Forelimb muscle (tissue), 1 donor: ENCODE results near the gene ULK4. TPM values are rescaled to one million over a fixed set of nuclear protein-coding genes. Genes with fewer than 3 reads are reported as not detected.
"Not testable (repeated sequence)": the region's sequence is repeated elsewhere in the genome, so short reads cannot be mapped to it uniquely, and the experiment has no call there.

Source experiments
- DNase-seq: peaks from one replicate; pipeline ENCODE4 v3.0.0-alpha.2; 2013; ENCODE audit warnings: low read depth
- polyA plus RNA-seq: library from polyadenylated mRNA; unstranded; fragments of 120-200 nt; gene quantifications from one replicate; pipeline ENCODE4 v1.2.1, GENCODE V29; 2013; ENCODE audit not compliant: insufficient read length

ULK4 gene
- polyA plus RNA-seq, 1 donor = 2.4 TPM

- DNase-seq = no peak
Measured at GRCh38 chr3:41579861-41580260, 382.0 kb downstream of the ULK4 start.

- no peak for DNase-seq
Measured at GRCh38 chr3:41578798-41579197, 383.1 kb downstream of the ULK4 start.

- no peak for DNase-seq
Measured at GRCh38 chr3:41575724-41576123, 386.2 kb downstream of the ULK4 start.

GRCh38 chr3:41574900-41575299, 387.0 kb downstream of the ULK4 start:
- no peak for DNase-seq

GRCh38 chr3:41573591-41573990, 388.3 kb downstream of the ULK4 start:
- no peak for DNase-seq

DNA sequence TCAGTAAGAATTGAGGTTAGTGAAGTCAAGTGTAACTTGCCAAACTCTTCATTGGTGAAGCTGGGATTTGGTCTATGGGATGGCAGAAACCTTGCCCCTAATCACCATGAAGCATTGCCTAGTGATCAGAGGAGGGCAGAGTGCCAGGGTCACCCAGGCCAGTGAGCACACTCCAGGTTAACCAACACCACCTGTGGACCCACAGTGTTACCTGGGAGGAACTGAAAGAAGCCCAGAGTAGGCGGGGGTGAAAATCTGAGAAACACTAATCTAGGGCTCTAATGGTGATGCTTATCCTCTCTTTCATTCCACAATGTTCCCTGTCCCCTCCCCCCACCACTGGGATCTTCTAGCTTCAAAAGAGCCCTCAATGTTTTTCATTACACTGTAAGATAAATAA, 389.8 kb downstream of the ULK4 start:
- no peak for DNase-seq

- no peak for DNase-seq
Measured at GRCh38 chr3:41569632-41570305, 392.1 kb downstream of the ULK4 start.

- DNase-seq = no peak
Measured at GRCh38 chr3:41565948-41566514, 395.9 kb downstream of the ULK4 start.

GRCh38 chr3:41565003-41565402, 396.9 kb downstream of the ULK4 start:
- no peak for DNase-seq

DNA sequence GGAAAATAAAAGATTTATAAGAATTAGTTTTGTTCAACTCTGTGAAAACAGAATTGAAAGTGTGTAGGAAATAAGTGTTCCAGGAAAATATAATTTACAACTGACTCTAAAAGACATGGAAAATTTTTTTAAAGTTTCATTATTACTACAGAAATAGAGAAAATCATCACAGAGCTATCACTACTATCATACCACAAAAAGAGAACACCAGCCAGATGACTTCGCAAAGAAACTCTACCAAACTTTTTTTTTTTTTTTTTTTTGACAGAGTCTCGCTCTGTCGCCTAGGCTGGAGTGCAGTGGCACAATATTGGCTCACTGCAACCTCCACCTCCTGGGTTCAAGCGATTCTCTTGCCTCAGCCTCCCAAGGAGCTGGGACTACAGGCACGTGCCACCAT, 405.7 kb downstream of the ULK4 start:
- not testable (repeated sequence) for DNase-seq

- DNase-seq = no peak
Measured at GRCh38 chr3:41532976-41533375, 428.9 kb downstream of the ULK4 start.

- DNase-seq = no peak
Measured at GRCh38 chr3:41526995-41527573, 434.8 kb downstream of the ULK4 start.

- no peak for DNase-seq
Measured at GRCh38 chr3:41525303-41526064, 436.4 kb downstream of the ULK4 start.

GRCh38 chr3:41523897-41524296, 438.0 kb downstream of the ULK4 start:
- DNase-seq = no peak

DNA sequence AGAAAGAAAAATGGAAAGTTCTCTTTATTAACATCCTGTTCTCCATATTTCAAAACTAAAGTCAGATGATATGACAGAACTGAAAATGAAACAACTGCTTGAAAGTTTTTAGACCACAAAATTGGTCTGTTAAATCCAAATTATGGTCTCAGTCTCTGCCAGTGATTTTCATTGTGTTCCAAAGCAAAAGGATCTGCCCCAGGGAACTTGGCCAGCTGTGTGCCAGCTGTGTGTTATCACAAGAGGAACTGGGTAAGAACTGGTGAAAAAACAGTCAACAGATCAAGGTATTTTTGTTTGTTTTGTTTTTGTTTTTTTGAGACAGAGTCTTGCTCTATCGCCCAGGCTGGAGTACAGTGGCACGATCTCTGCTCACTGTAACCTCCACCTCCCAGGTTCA, 439.3 kb downstream of the ULK4 start:
- DNase-seq = no peak

DNA sequence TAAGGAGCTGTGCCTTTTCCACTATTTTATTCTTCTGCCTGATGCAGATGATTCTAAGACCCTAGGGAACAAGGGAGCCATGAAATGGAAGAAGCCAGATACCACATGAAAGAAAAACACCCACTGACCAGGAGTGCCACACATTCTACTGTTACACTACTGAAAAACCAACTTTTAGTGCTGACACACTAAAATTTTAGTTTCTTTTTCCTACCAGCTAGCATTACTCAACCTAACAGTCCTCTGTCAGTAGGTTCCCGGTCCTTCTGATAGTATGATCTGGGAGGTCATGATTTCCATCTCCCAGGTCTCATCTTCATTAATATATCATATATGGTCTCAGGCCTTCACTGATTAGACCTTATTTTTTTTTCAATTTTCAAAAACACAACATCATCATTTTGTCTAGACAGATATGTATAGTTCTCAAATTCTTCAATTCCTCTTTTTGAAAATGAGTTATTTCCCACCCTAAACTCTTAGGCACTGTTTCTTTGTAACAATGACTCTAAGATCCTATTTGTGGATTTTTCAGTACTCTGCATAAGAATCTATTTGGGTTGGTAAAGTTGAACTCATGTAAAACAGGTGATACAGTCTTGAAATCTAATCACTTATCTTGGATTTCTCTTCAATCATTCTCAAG, 440.8 kb downstream of the ULK4 start:
- no peak for DNase-seq

DNA sequence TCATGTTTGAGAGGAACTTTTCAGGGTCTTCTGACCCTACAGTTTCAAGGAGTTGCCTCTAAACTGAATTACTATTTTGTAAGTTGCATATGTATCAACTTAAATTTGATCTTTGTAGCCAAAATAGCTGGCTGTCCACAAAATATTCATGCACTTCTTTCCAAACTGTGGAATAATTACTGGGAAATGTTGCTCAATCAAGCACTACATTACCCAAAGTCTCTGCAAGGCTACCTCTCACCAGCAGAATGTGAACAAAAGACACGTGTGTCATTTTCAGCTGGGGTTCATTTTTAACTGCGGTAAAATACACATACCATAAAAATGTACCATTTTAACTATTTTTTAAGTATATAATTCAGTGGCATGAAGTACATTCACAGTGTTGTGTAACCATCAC, 442.2 kb downstream of the ULK4 start:
- DNase-seq = no peak

- no peak for DNase-seq
Measured at GRCh38 chr3:41518626-41519025, 443.3 kb downstream of the ULK4 start.

DNA sequence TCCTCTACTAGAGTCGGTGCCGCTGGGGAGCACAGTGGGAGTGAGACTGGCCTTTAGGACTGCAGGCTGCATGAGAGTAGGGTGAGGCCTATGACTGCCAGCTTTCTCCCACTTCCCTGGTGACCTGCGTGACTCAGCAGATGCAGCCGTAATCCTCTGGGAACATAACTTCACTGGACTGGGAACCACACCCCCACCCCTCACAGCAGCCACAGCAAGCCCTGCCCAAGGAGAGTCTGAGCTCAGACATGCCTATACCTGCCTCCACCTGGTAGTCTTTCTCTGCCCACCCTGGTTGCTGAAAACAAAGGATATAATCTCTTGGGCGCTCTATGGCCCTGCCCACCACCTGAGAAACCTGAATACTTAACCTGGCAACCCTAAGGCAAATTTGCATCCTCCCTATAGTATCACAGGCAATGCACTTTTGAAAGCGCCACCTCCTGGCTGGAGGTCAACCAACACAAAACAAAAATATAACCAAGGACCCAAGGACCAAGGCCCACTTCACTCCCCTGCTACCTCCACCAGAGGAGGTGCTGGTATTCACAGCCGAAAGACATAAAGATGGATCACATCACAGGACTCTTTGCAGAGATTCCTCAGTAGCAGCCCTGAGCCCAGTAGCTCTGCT, 453.7 kb downstream of the ULK4 start:
- no peak for DNase-seq

DNA sequence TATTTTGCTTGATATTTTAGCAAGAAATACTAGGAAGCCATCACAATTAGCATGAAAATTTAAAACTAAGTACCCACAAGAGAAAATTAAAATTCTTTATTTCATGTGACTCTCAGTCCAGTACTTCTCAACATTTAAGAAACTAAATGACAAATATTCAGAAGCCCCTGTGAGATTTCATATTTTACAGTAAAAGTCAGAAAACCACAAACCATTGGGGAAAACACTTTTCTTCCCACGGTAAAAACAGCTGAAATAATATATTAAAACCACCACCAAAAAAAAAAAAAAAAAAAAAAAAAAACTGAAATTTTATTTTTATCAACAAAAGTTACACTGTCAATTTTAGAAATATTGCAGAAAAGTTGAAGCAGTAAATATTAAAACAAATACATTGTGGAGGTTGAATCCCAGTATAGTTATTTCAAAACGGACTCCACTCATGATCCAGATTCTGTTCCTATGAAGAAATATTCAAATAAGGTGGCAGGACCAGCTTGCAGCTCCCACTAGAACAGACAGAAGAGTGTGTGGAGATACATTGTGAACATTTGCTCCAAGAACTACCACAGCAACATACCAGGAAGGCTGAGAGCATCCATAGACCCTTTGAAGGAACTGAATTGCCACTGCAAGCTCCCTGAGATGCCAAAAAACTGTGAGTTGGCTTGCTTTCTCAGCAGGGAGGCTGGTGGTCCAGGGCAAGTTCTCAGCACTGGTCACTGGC, 454.4 kb downstream of the ULK4 start:
- DNase-seq = no peak

DNA sequence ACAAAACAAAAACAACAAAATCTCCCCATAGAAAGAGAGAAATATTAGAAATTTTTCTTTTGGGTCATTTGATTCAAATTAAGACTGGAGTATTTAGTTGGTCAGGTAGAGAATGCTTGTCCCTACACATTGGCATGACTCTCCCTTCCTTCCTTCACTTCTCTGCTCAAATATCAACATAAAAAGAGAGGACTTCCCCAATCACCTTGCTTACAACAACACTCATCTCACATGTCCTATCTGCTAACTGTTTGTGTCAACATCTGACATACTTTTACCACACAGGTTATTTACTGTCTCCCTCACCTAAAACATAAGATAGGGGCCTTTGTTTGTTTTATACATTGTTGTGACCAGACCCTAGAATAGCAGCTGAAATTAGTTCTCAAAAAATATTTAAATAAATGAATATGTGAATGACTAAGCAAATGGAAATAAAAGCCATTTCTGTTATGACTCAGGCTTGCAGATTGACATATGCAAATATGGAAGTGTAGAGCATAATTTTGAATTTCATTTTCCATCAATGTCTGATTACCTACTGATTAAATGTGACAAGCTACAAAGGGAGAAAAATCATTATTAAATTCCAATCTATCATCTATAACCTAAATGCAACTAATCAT, 457.8 kb downstream of the ULK4 start:
- DNase-seq = no peak
